NCI-H82 treated with DMSO at 0.1 percent for 48 hours (cell line): ENCODE results near the gene SHC4.

Experiments
- DNase-seq: peaks from one replicate; lab custom pipeline; 2025; ENCODE audit not compliant: unreplicated experiment; lab: John Stamatoyannopoulos, UW

SHC4 gene, protein sequence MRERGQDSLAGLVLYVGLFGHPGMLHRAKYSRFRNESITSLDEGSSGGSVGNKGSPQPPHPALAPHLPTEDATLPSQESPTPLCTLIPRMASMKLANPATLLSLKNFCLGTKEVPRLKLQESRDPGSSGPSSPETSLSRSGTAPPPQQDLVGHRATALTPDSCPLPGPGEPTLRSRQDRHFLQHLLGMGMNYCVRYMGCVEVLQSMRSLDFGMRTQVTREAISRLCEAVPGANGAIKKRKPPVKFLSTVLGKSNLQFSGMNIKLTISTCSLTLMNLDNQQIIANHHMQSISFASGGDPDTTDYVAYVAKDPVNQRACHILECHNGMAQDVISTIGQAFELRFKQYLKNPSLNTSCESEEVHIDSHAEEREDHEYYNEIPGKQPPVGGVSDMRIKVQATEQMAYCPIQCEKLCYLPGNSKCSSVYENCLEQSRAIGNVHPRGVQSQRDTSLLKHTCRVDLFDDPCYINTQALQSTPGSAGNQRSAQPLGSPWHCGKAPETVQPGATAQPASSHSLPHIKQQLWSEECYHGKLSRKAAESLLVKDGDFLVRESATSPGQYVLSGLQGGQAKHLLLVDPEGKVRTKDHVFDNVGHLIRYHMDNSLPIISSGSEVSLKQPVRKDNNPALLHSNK

DNA sequence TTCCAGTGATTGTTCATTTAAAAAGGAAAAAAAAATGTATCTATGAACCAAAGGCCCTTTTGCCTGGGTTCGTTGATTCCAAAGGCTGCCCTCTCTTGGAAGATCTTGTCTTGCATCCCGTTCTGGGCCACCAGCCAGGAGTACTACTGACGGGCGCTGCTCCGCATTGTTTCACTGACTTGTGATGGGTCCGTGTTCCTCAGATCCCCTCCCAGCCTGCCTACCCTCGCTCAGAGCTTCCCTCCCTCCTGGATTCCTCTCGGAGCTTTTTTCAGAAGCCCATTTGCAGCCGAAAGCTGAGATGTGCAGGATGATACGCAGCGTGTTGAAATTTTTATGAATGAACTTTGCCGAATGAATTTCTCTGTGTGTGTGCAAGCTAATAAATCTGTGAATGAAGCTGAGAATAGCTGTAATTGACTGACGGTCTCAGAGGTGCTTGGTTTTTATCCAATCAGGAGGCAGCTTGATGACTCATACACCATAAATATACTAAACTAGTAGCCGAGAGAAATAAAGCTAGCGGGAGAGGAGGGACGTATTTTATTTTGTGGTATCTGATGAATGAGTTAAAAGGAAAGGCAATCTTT is at the start of gene SHC4:
TSS of gene SHC4 (minus strand) at position 396 of the 590 bp plus-strand sequence. CDS start 904 bp downstream, outside the sequence.
- DNase-seq: peak; percentile 48

DNA sequence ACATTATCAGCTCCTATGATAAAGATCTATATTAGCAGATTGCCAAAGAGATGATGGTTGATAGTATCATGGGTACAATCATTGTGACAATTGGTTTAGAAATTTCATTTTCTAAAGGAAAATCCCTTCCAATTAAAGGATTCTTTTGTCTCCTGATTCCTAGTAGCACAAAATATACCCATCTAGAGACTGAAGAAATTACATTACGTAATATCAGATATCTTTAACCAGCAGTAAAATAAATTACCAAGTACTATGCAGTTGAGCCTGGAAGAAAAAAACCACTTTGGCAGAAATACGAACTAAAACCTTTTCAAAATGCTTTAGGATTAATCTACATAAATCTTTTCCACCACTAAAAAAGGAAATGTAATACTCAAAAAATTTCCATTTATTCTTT is 35.6 kb upstream of the SHC4 start:
- DNase-seq: no peak

GRCh38 chr15:48996276-48996675 is 32.6 kb upstream of the SHC4 start:
- DNase-seq: no peak

GRCh38 chr15:48993380-48993779 is 29.7 kb upstream of the SHC4 start:
- DNase-seq: no peak

DNA sequence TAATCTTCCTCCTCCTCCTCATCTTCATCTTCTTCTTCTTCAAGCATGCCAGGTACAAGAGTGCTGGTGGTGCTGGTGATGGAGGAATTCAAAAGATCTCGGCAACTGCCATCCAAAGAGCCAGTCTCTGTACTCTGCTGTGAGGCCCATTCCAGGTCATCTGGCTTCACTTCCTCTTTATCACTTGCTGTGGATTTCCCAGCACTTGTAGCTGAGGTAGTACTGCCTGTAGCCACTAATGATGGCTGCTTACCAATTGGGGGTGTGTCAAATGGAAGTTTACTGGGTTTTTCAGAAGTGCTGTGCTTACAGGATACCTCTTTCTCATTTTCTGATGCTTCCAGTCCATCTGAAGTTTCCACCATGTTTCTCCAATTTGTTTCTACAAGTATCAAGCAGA is 28.8 kb upstream of the SHC4 start:
- no peak for DNase-seq

GRCh38 chr15:48992096-48992495 is 28.4 kb upstream of the SHC4 start:
- no peak for DNase-seq

DNA sequence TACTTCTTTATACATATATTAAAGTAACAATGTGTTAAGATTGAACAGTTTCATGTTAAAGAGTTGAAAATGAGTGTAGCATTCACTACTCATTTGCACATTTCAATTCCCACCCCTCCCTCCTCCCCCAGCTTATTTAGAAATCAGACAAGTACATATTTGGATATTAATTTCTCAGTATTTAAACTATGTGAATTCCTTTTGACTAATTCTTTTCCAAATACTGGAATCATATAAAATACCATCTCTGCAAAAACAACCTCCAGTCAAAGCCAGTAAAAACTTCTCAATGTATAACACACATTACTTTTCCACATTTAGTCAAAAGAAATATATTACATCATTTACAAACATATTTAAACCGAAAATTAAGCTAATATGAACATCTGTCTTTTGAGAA is 25.5 kb upstream of the SHC4 start:
- no peak for DNase-seq

DNA sequence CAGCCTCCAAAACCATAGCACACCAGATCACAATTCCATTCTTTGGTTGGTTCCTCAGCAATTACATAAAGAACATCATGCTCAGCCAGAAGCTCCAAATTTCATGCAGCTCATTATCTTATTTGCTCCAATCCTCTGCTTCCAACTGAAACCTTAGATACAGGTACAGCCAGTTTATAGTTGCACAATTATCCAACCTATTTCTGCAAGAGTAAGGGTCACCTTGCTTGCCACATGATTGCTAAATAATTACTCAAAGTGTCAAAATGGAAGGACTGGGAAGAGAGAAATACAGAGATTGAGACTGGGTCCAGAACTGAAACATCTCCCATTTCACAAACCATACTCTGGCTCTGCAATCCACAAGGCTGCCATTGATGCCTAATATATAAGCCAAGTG is 23.4 kb upstream of the SHC4 start:
- DNase-seq: no peak

DNA sequence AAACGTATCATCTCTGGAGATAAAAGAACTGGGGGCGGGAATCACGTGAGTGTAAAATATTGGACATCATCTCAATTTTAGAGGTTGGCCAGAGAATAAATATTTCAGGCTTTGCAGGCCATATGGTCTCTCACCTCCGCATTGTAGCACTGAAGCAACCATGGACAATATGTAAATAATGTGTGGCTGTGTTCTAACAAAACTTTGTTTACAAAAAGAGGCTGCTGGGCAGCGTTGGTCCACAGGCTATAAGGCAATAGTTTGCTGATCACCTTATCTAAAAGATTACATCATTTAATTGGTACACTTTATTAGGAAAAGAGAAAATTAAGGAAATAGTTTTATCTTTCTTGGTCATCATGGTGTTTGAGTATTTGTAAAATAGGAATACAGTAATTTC is 22.5 kb upstream of the SHC4 start:
- DNase-seq: no peak

- no peak for DNase-seq
These were observed 21.8 kb upstream of the SHC4 start for GRCh38 chr15:48985516-48985915.

GRCh38 chr15:48984811-48985352 is 21.2 kb upstream of the SHC4 start:
- no peak for DNase-seq

GRCh38 chr15:48984021-48984710 is 20.4 kb upstream of the SHC4 start:
- no peak for DNase-seq

DNA sequence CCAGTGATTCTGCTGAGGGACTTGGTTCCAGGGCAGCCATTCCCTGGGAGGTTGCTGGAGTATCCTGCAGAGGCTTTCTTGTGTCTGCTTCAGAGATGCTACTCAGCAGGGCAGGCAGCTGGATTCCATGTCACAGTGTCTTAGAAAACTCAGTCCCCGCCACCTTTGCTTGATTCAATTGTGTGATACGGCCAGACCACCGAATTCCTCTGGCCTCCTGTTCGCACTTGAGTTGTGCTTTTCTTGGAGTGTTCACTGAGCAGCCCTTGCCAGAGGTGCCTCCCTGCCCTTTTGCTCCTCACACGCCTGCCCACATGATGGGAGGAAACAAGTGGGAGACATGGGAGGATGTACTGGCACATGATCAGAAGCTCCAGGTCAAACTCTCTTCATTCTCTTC is 19.6 kb upstream of the SHC4 start:
- no peak for DNase-seq

- DNase-seq: no peak
These were observed 18.2 kb upstream of the SHC4 start for GRCh38 chr15:48981941-48982340.

- no peak for DNase-seq
These were observed 14.9 kb upstream of the SHC4 start for GRCh38 chr15:48978638-48979037.

- no peak for DNase-seq
These were observed 12.8 kb upstream of the SHC4 start for GRCh38 chr15:48976444-48977088.

DNA sequence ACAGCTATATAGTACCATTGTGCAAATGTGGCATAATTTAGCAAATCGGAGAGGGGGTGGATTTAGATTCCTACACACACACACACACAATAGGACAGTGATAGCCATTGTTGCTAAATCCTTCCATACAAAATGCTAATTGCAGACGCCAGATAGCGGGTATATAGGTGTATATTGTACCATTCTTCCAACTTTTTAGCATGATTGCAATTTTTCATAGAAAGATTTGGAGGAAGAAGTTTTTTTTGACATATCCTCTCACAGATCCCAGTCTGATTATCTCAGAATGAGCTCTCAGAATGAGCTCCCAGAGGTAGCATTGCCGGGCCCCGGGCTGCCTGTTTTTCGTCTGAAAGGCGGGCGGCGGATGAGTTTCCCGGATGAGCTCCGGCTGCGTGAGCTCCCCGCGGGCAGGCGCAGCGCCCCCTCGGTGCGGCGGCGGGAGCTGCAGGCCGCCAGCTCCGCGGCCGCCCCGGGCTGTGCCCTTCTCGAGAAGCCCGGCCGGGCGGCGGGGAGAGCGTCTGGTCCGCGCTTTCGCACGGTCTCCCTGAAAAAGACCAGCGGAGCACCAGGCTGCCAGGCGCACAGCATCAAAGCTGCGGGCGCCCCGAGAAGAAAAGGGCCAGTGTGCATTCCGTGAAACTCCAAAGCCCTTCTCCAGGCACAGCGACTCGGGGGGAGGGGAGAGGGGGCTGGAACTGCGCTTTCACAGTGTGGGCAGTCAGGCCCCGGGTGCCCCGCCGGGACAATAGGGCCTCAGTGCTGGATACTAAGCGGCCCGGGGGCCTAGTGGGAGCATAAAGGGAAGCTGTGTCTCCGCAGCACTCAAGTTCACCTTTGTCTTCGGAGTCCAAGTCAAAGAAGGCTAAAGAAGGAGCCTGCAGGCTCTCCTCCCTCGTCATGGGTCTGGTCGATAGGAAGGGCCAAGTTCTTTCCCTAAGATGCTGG is 12.0 kb upstream of the SHC4 start:
- peak; percentile 49 for DNase-seq

DNA sequence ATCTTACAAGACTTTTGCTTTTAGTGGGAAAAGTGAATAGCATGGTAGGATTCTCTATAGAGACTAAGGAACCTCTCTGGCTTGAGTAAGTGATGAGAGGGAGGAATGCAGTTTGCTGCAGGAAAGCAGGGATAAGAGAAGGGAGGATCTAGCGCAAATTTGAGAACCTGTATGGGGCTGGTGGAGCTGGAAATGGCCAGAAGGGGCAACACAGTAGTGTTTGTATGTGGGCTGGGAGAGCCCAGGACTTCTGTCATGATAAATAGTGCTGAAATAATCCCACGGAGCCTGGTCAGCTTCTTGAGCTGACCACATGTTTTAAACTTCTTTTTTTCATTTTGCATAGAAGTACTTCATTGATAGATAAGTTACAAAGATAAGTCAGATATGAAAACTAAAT is 11.2 kb upstream of the SHC4 start:
- no peak for DNase-seq

DNA sequence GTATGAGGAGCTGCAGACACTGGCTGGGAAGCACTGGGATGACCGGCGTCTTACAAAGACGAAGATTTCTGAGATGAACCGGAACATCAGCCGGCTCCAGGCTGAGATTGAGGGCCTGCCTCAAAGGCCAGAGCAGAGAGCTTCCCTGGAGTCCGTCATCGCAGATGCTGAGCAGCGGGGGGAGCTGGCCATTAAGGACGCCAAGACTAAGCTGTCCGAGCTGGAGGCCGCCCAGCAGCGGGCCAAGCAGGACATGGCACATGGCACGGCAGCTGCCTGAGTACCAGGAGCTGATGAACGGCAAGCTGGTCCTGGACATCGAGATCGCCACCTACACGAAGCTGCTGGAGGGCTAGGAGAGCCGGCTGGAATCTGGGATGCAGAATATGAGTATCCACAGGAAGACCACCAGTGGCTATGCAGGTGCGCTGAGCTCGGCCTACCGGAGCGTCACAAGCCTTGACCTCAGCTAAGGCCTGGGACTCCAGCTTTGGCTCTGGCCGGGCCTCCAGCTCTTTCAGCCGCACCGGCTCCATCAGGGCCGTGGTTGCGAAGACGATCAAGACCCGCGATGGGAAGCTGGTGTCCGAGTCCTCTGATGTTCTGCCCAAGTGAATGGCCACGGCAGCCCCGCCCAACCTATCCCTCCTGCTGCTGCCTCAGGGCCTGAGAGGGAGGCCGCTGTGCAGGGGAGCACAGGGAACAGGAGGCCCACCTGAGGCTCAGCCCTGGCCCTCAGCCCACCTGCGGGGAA is 9.2 kb upstream of the SHC4 start:
- DNase-seq: no peak
